OCI-LY1 (cell line): ENCODE results near the gene TNFRSF18.

ENCODE experiments used
- CTCF ChIP-seq: fragments of 200-600 bp; sonication (generic), shearing (Covaris generic); IDR thresholded peaks from 2 replicates; pipeline ENCODE4 v1.5.1; 2017; ENCODE audit warnings: mild to moderate bottlenecking, antibody characterized with exemption, low read length, moderate library complexity, mixed read lengths
- EZH2 ChIP-seq: fragments of 200-600 bp; sonication (generic), shearing (Covaris generic); IDR thresholded peaks from 2 replicates; pipeline ENCODE4 v1.8.0; 2017; ENCODE audit warnings: borderline replicate concordance, mixed run types, mild to moderate bottlenecking, antibody characterized with exemption, low read length, moderate library complexity, mixed read lengths

GRCh38 chr1:1228596-1229321 lies 22.4 kb upstream of the TNFRSF18 start:
- TF ChIP-seq CTCF (no peak), EZH2 (no peak)
